ENCODE data around the gene NEIL1. TPM values are rescaled to one million over a fixed set of nuclear protein-coding genes. Genes with fewer than 3 reads are reported as not detected.

NEIL1 gene
- total RNA-seq, 4 donors from 2014 or later = 96.9 to 481 (median 163) TPM

- DNase-seq = no peak
- Histone ChIP-seq H3K4me3 (no peak overlapping the region), H3K27me3 (no peaks in the 10 kb centered on the region), H3K36me3 (peaks cover 0 to 12% (median 2%) of the 10 kb centered on the region in 4 donors), H3K4me1 (no peaks in the 10 kb centered on the region), H3K9me3 (no peaks in the 10 kb centered on the region), H3K27ac (no peak overlapping the region)
- in situ Hi-C loops (cut with MboI; ENCODE audit: low pct_ligation_motif_present in 1 of 4, low pct_unique_long_range_greater_than_20kb in 1 of 4, low sequenced_read_pairs in 3 of 4) (loop anchor here in 3 of 4 donors (10.0 to 25.0 kb wide), 2 partner anchors 94 to 276 kb away; partner anchors contain the start of genes IMP3 (in 3 of the 3), SNUPN (in 3 of the 3), SNX33 (in 3 of the 3) and SIN3A (in 1 of the 3)), intact Hi-C loops (cut with DNase I; ENCODE audit: low total_unique reads) (no loop called here)
- 85% methylated on average over 5 of the region's 7 CpGs; no CpG with 5 or more reads in 1 of the 2 donors for WGBS, 2 donors (ENCODE audit: low coverage in 1 of 2)
- TF ChIP-seq POLR2A (IDR thresholded peaks at IDR 0.05) (no peak), EP300 (IDR thresholded peaks at IDR 0.05; ENCODE audit: low read depth) (no peak), CTCF (IDR thresholded peaks at IDR 0.05) (no peak), POLR2AphosphoS5 (IDR thresholded peaks at IDR 0.05) (no peak)
Measured at GRCh38 chr15:75360856-75361255, 14.0 kb downstream of the NEIL1 start.

GRCh38 chr15:75361361-75361988, 14.6 kb downstream of the NEIL1 start:
- in situ Hi-C loops (cut with MboI; ENCODE audit: low pct_ligation_motif_present in 1 of 4, low pct_unique_long_range_greater_than_20kb in 1 of 4, low sequenced_read_pairs in 3 of 4) (loop anchor here in 3 of 4 donors (10.0 to 25.0 kb wide), 2 partner anchors 93 to 276 kb away; partner anchors contain the start of genes IMP3 (in 3 of the 3), SNUPN (in 3 of the 3), SNX33 (in 3 of the 3) and SIN3A (in 1 of the 3)), intact Hi-C loops (cut with DNase I; ENCODE audit: low total_unique reads) (no loop called here)
- no peaks in the 10 kb centered on the region for H3K4me1 ChIP-seq
- no peak overlapping the region for H3K27ac ChIP-seq
- H3K4me3 ChIP-seq = no peak overlapping the region
- 92% methylated on average over 9 of the region's 10 CpGs; no CpG with 5 or more reads in 1 of the 2 donors for WGBS, 2 donors (ENCODE audit: low coverage in 1 of 2)
- H3K27me3 ChIP-seq = no peaks in the 10 kb centered on the region
- peaks cover 0 to 13% (median 5%) of the 10 kb centered on the region in 4 donors for H3K36me3 ChIP-seq
- no peaks in the 10 kb centered on the region for H3K9me3 ChIP-seq
- no peak for DNase-seq
- TF ChIP-seq POLR2A (IDR thresholded peaks at IDR 0.05) (no peak), EP300 (IDR thresholded peaks at IDR 0.05; ENCODE audit: low read depth) (no peak), POLR2AphosphoS5 (IDR thresholded peaks at IDR 0.05) (no peak), CTCF (IDR thresholded peaks at IDR 0.05) (no peak)

GRCh38 chr15:75361989-75362641, 15.3 kb downstream of the NEIL1 start:
- H3K9me3 ChIP-seq = no peaks in the 10 kb centered on the region
- H3K4me3 ChIP-seq = no peak overlapping the region
- intact Hi-C loops (cut with DNase I; ENCODE audit: low total_unique reads) = no loop called here
- 93% methylated on average over 12 of the region's 13 CpGs; no CpG with 5 or more reads in 1 of the 2 donors for WGBS, 2 donors (ENCODE audit: low coverage in 1 of 2)
- H3K27ac ChIP-seq = no peak overlapping the region
- H3K27me3 ChIP-seq = no peaks in the 10 kb centered on the region
- TF ChIP-seq EP300 (IDR thresholded peaks at IDR 0.05; ENCODE audit: low read depth) (no peak), POLR2A (IDR thresholded peaks at IDR 0.05) (no peak), CTCF (IDR thresholded peaks at IDR 0.05) (no peak), POLR2AphosphoS5 (IDR thresholded peaks at IDR 0.05) (no peak)
- H3K36me3 ChIP-seq = peaks cover 0 to 13% (median 5%) of the 10 kb centered on the region in 4 donors
- H3K4me1 ChIP-seq = peaks cover 0 to under 1% (median under 1%) of the 10 kb centered on the region in 4 donors
- no peak for DNase-seq
- in situ Hi-C loops (cut with MboI; ENCODE audit: low pct_ligation_motif_present in 1 of 4, low pct_unique_long_range_greater_than_20kb in 1 of 4, low sequenced_read_pairs in 3 of 4) = loop anchor here in 3 of 4 donors (10.0 to 25.0 kb wide), 2 partner anchors 93 to 275 kb away; partner anchors contain the start of genes IMP3 (in 3 of the 3), SNUPN (in 3 of the 3), SNX33 (in 3 of the 3) and SIN3A (in 1 of the 3)
